ENCODE results near the gene SHH. TPM values are rescaled to one million over a fixed set of nuclear protein-coding genes. Genes with fewer than 3 reads are reported as not detected.

Gene SHH
- total and polyA plus RNA-seq, 2 of the 4 experiments (the other 2 are of a cell fraction), result under 0.01 to 0.03 TPM

DNA sequence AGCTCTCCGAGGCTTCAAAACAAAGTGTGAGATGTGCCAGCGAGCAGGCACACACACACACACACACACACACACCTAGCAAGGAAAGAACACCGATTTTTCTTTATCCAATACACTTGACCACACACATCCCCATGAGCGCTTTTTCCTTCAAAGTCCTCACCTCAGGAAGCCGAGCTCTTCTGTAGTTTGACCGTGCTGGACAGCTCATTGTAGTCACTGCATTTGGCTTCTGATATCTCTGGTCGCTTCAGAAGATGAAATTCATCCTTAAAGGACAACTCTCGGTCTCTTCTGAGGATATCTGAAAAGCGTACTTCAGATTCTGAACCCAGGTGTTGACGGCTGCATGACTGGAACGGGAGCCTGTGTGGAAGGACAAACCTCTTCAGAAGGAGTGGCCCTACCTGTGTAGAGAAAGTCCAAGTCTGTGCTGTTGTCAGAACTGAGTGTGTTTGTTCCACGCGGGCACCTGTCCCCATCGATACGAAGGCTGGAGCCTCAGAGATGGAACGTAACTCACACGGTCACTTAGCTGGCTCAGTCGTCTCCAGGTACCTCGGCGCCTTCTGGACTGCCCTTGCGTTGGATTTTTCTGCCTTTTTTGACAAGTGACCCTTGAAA lies 28.1 kb upstream of the SHH start:
- no peak overlapping the region for H2BK20ac ChIP-seq (ENCODE audit: low read depth, low read length)
- no peak overlapping the region for H4K5ac ChIP-seq (ENCODE audit: low read depth, low read length)
- no peak overlapping the region for H3K4me3 ChIP-seq (ENCODE audit: insufficient read depth, low read depth, low read length)
- H3K27ac ChIP-seq (ENCODE audit: insufficient read depth, low read length), result no peak overlapping the region
- H3K9ac ChIP-seq (ENCODE audit: low read depth, low read length), result no peak overlapping the region
- no peak overlapping the region for H2AFZ ChIP-seq (replicated peaks; ENCODE audit: low read length, poor library complexity)
- no peaks in the 10 kb centered on the region for H3K27me3 ChIP-seq (ENCODE audit: control insufficient read depth, insufficient read depth, low read length)
- no peak for ATAC-seq (ENCODE audit: low read depth)
- H4K91ac ChIP-seq (ENCODE audit: insufficient read depth, low read depth, low read length), result no peak overlapping the region
- TF ChIP-seq MXI1 (IDR thresholded peaks at IDR 0.05; ENCODE audit: borderline replicate concordance, low read depth, low read length) (no peak), MAZ (IDR thresholded peaks at IDR 0.05; ENCODE audit: borderline replicate concordance, low read depth, low read length) (no peak), CEBPB (IDR thresholded peaks at IDR 0.05; ENCODE audit: low read depth, low read length) (no peak), RFX5 (IDR thresholded peaks at IDR 0.05; ENCODE audit: low read depth, low read length) (no peak), NFE2L2 (IDR thresholded peaks at IDR 0.05; ENCODE audit: low read depth, low read length) (no peak), BHLHE40 (IDR thresholded peaks at IDR 0.05; ENCODE audit: low read depth, low read length) (no peak)
- TF ChIP-seq, protein P1, sequence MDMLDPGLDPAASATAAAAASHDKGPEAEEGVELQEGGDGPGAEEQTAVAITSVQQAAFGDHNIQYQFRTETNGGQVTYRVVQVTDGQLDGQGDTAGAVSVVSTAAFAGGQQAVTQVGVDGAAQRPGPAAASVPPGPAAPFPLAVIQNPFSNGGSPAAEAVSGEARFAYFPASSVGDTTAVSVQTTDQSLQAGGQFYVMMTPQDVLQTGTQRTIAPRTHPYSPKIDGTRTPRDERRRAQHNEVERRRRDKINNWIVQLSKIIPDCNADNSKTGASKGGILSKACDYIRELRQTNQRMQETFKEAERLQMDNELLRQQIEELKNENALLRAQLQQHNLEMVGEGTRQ (IDR thresholded peaks at IDR 0.05; ENCODE audit: low read depth, low read length), result no peak
- TF ChIP-seq, protein P2, sequence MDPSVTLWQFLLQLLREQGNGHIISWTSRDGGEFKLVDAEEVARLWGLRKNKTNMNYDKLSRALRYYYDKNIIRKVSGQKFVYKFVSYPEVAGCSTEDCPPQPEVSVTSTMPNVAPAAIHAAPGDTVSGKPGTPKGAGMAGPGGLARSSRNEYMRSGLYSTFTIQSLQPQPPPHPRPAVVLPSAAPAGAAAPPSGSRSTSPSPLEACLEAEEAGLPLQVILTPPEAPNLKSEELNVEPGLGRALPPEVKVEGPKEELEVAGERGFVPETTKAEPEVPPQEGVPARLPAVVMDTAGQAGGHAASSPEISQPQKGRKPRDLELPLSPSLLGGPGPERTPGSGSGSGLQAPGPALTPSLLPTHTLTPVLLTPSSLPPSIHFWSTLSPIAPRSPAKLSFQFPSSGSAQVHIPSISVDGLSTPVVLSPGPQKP (IDR thresholded peaks at IDR 0.05; ENCODE audit: borderline replicate concordance, low read depth, low read length), result no peak
- H3K4me1 ChIP-seq (ENCODE audit: control insufficient read depth, insufficient read depth, low read length), result no peaks in the 10 kb centered on the region
- intact Hi-C loops (cut with micrococcal nuclease), result no loop called here
- no peak overlapping the region for H2AK5ac ChIP-seq (ENCODE audit: low read depth, low read length)
- H3K4me2 ChIP-seq (ENCODE audit: low read depth, low read length), result no peak overlapping the region
- H2AK9ac ChIP-seq (replicated peaks; ENCODE audit: low read depth, low read length, poor library complexity), result no peak overlapping the region
- no peak overlapping the region for H4K8ac ChIP-seq (ENCODE audit: low read depth in 2 of 2, low read length in 2 of 2)
- H3K4ac ChIP-seq (ENCODE audit: low read depth, low read length), result no peak overlapping the region
- no peaks in the 10 kb centered on the region for H3K79me1 ChIP-seq (ENCODE audit: low read depth in 1 of 2, low read length in 2 of 2)
- H3K14ac ChIP-seq (replicated peaks; ENCODE audit: low read depth, low read length), result no peak overlapping the region
- peaks cover 7% of the 10 kb centered on the region; the same call in 1 of the 2 replicates for H3K9me3 ChIP-seq (ENCODE audit: control insufficient read depth, insufficient read depth, low read length)
- WGBS, 2 experiments (ENCODE audit: extremely low coverage in 2 of 2, insufficient read length in 1 of 2), result 65% methylated on average over 13 of the region's 21 CpGs; no CpG with 5 or more reads in 1 of the 2 experiments
- no peaks in the 10 kb centered on the region for H3K36me3 ChIP-seq (ENCODE audit: control insufficient read depth, insufficient read depth, low read length)
- no peak overlapping the region for H3K18ac ChIP-seq (ENCODE audit: low read depth, low read length)
- POLR2A ChIA-PET (ENCODE audit: unreplicated experiment), result no interaction called here
- no peak overlapping the region for H3K23ac ChIP-seq (ENCODE audit: low read depth, low read length)
- BruUV-seq (replicated peaks), result no TSS peak
- no peak overlapping the region for H2BK5ac ChIP-seq (ENCODE audit: low read depth, low read length, poor library complexity, severe bottlenecking)
- no peaks in the 10 kb centered on the region for H4K20me1 ChIP-seq (ENCODE audit: insufficient read depth, low read length)
- no peaks in the 10 kb centered on the region for H3K9me1 ChIP-seq (ENCODE audit: insufficient read depth, low read length)
- H2BK120ac ChIP-seq (ENCODE audit: low read depth, low read length), result no peak overlapping the region
- H2BK15ac ChIP-seq (ENCODE audit: low read depth, low read length), result no peak overlapping the region
- H3K56ac ChIP-seq (ENCODE audit: extremely low read depth, insufficient read depth, low read length), result no peak overlapping the region
- CTCF ChIA-PET, result no interaction called here
- no peak for DNase-seq
- dilution Hi-C loops (cut with HindIII; ENCODE audit: low sequenced_read_pairs, unreplicated experiment), result no loop called here
- in situ Hi-C loops (cut with MboI; ENCODE audit: low sequenced_read_pairs), result no loop called here
